Occipital lobe (tissue), 2 donors: ENCODE measurements around the gene ADCK1. TPM values are rescaled to one million over a fixed set of nuclear protein-coding genes. Genes with fewer than 3 reads are reported as not detected.

ENCODE experiments used
- small RNA-seq: library from RNA; depleted of rRNA; stranded (forward); fragments of <200 nt; gene quantifications from one replicate; pipeline ENCODE3, GENCODE V24; 2014
- total RNA-seq: library from RNA; depleted of rRNA; stranded (reverse); fragments of >200 nt; gene quantifications from one replicate; pipeline ENCODE4 v1.2.3, GENCODE V29; 2014

ADCK1 gene
- total RNA-seq, 1 donor from 2014 or later = 9.4 TPM

Small RNA genes within 50 kb of the gene (small RNA-seq; reads per million reads assigned to genes)
- gene RF00019 = not detected

Other genes starting within 250 kb of the ADCK1 start
- gene SPTLC2, start 183.5 kb upstream of the ADCK1 start, total RNA-seq = 29.2 TPM
- 12.2 TPM for gene ALKBH1, start 92.1 kb upstream of the ADCK1 start, total RNA-seq
- gene SLIRP, start 92.0 kb upstream of the ADCK1 start, total RNA-seq = 59.6 TPM
- gene SNW1, start 39.0 kb upstream of the ADCK1 start, total RNA-seq = 57.9 TPM